Stimulated activated CD4-positive, alpha-beta T cell treated with anti-CD3 and anti-CD28 coated beads, Interleukin-12 subunit alpha, Interleukin-12 subunit beta, amount 100 ng/mL, for 24 hours (primary cell): ENCODE results near the gene DGKG.

Experiments
- DNase-seq, 2 experiments: peaks; one replicate each; pipeline ENCODE4 v3.0.0-alpha.2; 2020; ENCODE audit warnings: low read depth in 2 of 2

DGKG gene

GRCh38 chr3:186210852-186211500 lies 151.1 kb downstream of the DGKG start:
- DNase-seq: no peak

- no peak for DNase-seq
Measured at GRCh38 chr3:186209810-186210752, 152.0 kb downstream of the DGKG start.

DNA sequence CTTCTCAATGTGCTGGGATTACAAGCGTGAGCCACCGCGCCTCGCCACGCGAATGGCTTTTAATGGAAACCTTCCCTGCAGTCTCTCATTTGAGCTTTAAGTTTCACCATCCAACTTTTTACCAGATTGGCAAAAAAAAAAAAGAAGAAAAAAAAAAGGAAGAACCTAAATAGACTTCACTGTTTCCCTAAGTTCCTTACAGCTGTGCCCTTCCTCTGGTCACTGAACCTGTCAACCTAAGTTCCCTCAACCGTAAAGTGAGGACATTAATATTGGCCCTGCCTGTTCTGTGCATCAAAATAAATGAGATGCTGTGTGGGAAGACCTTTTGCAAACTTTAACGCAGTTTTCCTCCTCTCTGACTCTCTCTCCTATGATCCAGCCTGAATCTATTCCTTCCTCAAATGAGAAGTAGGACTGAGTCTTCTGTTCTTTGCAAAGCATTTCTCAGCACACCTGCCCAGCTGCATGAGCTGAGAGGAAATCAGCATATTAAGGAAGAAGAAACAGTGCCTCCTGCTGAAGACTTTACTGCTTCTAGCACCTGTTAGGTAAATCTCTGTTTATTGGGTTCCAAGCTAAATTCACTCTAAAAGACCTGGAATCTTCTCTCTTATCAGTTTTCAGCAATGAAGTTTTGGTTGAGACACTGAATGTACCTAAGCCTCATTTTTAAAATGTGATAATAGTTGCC lies 153.6 kb downstream of the DGKG start:
- no peak for DNase-seq

GRCh38 chr3:186207515-186207914 lies 154.5 kb downstream of the DGKG start:
- no peak for DNase-seq

DNA sequence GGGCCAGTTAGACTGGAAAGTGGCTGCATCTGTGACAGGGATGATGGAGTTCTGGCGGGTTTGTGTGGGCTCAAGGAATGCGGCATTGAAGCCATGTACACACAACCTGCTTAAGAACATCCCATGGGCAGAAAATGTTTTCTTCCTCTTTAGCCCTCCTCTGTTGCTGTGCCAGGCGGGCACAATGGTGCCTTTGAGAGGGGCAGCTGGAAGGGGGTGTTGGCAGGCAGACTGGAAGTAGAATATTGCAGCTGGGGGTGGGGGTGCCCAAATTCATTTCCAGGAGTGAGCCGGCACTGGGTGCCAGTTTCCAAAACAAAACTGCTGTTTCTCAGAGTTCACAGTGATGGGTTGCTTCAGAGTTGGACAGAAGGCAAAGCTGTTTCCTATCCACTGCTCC lies 161.3 kb downstream of the DGKG start:
- DNase-seq: no peak

- DNase-seq: no peak
Measured at GRCh38 chr3:186198442-186198841, 163.6 kb downstream of the DGKG start.

- DNase-seq: no peak
Measured at GRCh38 chr3:186194451-186194811, 167.6 kb downstream of the DGKG start.

DNA sequence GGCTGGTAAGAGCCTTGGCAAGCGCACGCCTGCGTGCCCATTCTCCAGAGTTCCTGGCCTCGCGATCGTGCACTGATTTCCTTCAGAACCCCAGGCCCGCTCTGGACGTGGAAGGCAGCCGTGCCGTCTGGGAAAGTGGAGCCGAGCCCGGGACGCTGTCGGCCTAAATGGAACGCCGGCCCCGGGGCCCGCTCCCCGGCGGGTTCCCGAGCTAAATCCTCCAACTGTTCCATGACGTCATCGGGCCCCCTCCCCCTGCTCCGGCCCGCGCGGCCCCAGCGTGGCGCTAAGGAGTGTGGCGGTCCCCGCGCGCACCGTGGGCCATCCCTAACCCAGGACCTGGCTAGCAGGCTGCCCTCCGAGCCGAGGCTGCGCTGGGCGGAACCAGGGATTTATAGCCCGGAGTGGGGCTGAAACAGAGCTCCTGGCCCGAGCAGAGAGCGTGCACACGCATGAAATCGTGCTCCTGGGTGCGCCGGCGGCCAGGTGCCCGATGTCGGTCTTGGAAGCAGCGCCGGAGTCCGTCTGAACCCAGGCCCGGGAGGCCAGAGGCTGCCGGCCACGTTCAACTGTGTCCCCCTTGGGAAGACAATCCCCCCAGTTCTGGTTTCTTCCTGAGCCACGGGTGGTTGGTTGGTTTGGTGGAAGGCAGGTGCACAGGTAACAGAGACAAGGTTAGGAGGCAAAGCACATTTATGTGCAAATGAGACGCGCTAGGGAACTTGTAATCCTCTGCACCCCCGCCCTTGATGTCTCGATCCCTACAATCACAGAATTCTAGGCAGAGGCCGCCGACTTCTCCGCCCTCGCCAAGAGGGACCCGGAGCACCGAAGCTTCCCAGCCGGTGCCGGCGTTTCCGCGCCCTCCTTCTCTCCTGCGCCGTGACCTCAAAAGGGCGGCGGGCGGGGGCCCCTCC lies 168.2 kb downstream of the DGKG start:
- DNase-seq: no peak

GRCh38 chr3:186192823-186193222 lies 169.2 kb downstream of the DGKG start:
- DNase-seq: no peak

DNA sequence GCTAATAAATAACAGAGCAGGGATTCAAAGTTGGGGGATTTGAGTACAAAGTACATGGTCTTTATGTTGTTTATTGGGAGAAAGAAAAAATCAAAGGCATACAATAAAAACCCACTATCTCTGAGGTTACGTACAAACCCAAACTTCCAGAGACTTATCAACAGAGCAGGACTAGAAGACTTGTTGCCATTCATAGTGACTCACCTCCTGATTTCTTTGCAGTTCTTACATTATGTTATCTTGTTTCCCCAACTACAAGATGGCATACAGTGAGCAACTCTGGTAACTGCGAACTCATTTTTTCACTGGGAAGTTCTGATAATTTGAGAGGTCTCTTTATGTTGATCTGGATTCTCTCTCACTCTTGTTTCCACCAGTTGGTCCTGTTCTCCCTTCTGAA lies 172.5 kb downstream of the DGKG start:
- no peak for DNase-seq

GRCh38 chr3:186187401-186188275 lies 174.4 kb downstream of the DGKG start:
- no peak for DNase-seq

GRCh38 chr3:186185194-186185787 lies 176.7 kb downstream of the DGKG start:
- no peak for DNase-seq

DNA sequence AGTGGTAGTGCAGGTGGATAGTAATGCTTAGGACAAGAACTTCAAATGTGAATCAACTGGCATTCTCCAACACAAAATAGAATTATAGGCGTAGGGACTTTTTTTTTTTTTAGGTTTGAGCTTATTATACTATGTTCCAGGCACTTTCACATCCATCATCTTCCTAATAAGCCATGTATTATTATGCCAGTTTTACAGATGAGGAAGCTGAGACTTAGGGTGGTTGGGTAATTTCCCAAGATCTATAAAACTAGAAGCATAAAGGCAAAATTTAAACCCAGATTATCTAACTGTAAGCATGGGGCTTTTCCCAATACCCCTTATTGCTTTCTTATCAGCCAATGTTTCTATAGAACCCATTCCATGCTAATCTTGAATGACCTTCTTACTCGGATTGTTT lies 178.0 kb downstream of the DGKG start:
- no peak for DNase-seq

DNA sequence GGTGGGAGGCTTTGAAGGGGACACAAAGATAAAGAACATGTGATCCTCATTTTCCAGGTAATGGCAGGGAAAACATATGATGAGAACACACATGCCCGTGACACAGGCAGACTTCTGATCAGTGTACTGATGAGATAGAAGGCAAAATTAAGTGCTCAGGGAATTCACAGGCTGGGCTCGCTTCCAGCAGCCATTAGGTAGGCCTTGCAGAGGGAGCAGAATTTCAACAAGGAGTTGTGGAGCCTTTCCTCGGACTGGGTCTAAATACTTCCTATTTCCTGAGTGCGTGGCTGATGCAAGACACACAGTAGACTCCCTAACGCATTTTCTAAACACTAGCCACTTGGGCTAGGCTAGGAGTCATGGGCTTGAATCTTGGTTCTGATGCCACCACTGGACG lies 179.2 kb downstream of the DGKG start:
- no peak for DNase-seq

DNA sequence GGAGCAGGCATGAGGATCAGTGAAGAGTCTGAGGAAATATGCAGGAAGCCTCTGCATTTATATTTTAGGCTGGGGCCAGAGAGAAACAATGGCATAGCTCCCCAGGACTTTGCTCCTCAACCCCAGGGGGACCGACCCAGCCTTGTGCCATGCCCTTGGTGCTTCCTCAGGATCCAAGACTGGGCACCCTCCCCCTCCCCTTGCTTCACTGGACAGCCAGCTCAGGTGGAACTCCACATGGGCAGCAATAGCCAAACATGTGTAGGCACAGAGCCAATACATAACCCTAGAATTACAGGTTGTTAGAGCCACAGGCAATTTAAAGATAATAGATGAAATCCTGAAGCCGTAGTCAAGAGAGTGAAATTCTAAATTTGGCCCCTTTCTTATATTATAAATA lies 180.1 kb downstream of the DGKG start:
- DNase-seq: no peak

DNA sequence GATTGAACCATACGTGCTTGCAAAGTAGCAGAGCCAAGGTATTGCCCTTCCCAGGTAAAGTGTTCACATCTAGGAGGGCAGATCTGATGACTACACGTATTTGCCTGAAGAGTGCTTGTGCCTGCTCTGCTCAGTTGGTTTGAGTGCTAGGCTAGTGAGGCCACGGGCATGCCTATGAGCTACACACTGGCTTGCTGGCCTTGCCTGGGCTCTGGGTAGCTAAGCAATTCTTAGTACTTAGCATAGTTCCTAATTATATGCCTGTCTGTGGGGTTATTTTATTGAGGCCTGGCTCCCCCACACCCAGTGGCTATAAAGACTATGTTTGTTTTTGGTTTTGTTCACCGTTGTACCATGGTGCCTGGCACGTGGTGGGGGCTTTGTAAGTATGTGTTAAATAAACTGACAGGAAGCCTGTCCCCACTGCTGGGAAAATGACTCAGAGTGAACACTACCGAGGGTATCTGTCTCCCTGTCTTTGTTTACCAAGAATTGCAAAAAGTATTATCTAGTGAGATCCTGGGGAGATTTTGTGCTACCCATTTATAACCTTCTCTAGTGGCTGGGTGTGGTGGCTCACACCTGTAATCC lies 181.0 kb downstream of the DGKG start:
- no peak for DNase-seq

DNA sequence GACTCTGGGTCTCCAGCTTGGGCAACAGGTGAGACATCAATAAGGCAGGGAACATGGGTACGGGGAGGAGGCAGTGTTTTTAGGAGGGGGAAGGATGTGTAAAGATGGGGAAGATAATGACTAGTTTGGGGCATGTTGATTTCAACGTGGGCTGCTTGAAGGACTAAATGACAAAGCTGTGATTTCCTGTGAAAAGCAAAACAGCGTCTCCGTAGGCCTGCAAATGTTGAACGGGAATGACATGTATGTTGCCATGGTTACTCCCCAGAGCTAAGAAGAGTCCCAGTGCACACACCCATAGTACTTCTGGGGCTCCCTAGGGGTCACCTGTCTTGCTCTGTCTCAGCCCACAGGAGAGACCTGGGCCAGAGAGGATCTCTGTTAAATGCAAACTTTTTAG lies 181.9 kb downstream of the DGKG start:
- no peak for DNase-seq

DNA sequence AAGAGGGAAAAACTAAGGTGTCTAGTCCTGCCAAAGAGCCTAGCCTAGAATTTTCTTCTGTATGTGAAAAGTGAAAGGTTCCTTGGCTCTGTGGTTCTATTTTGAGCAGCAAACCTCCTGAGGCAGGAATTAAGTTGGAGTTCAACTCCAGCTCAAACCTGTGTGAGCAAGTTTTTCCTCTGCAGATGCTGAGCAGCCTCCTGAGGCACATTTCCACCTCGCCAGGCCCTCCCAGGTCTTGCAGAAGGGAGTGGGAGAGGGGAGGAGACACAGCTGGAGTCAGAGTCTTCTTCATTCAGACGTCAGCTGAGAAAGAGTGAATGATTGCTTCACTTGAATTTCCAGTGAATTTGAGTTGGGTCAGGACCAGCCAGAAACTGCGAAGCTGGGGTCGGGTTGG lies 183.6 kb downstream of the DGKG start:
- DNase-seq: no peak

DNA sequence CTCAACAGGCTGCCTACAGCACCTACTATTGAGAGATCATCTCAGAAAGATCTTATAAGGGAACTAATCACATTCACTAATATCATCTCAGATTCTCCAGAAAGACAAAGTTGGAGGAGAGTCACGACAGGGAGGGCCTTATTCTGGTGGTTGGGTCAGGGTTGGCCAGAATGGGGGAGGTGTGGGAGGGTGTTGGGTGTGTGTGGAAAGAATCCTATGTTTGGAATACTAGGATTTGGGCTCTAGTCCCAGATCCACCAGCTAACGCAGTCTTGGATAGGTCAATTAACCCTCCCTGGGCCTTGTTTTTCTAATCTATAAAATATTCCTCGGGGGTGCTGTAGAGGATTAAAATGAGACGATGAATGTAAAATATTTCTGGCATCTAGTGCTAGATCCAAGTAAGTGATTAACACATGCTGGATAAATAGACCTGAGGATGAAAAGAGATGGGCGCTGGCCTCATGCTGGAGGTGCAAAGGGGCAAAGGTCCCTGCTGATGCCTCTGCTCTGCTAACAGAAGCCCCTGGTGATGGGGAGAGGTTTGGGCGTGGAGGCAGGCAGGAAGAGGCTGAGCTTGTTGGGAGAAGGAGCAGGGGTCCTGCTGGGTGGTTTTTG lies 185.6 kb downstream of the DGKG start:
- no peak for DNase-seq
